SIG-M5 treated with dmso at 0.1 percent for 504 hours (cell line): ENCODE data around the gene PRPS1.
"Not testable (repeated sequence)": the region's sequence is repeated elsewhere in the genome, so short reads cannot be mapped to it uniquely, and the experiment has no call there.

Source experiments
- DNase-seq: peaks from one replicate; lab custom pipeline; 2025; ENCODE audit not compliant: unreplicated experiment; lab: John Stamatoyannopoulos, UW

Gene PRPS1

DNA sequence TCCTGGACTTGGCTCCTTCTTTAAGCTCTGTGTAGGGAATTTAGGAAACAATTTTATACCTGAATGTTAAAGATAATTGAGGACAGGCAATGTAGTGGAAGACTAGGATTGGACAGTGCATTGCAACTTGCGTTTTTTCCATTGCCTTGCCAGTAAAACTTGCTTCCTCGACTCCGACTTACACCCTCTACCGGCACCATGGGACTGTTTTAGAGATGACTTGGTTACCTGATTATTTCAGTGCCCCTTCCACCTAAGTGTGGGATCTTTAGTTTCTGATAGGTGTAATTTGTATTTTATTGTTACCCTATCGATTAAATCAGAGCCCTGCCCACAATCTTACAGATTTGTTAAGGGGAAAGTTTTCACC, 1.2 kb downstream of the PRPS1 start:
- peak; percentile 51 for DNase-seq

DNA sequence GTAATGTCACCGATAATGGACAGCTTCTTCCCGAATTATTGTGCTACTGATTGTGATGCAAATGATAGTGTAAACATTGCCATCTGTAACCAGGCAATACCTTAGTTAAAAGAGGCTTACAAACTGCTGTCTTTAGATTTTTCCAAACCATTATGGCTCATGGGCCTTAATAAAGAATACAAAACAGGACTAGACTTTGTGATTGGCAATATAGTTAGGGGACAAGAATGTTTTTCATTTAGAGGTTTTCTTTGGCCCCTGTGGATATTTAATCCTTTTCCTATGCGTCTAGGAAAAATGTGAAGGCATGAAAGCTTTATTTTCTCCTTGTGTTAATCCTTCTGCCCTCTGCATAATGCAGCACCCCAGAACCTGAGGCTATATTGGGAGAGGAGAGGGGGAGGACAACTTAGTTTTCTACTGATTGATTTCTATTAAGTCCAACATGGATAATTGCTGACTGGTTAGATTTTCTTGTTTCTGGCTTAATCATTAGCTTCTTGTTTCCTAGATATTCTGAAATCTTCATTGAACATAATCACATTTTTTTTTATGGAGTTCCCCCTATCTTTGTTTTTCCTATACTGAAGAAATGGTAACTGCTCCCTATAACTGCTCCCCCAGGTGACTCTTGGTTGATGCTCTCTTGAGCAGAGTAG, 1.9 kb downstream of the PRPS1 start:
- no peak for DNase-seq

DNA sequence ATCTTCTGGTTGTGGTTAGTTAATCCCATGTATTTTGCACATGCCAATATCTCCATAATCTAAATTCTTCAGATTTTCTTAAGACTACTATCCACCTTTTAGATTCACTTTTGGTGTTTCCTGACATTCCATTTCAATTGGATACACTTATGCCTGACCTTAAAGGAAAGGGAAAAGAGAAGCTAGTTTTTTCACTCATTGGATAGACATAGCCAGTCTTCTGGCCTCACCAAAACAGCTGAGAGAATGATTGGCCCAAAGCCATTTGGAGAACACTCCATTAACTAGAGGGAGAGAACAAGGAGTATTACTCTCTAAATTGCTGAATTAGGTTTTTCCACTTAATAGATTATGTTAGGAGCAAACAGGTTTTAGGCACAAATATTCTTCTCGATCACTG, 4.0 kb downstream of the PRPS1 start:
- no peak for DNase-seq

DNA sequence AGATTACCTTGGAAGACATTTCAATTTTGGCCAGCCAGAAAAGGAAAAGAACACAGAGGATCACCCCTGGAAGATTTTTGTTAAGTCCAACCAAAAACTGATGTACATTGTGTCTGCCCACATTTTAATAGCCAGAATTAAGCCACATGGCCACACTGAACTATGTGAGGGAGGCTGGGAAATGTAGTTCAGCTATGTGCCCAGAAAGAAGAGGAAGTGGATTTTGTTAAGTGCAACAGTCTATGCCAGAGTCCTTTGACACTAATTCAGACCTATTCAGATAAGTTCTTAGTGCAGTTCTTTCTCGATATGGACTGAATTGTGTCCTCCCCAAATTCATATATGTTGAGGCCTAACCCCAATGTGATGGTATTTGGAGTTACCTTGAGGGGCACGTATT, 18.4 kb downstream of the PRPS1 start:
- DNase-seq, result peak; percentile 38

DNA sequence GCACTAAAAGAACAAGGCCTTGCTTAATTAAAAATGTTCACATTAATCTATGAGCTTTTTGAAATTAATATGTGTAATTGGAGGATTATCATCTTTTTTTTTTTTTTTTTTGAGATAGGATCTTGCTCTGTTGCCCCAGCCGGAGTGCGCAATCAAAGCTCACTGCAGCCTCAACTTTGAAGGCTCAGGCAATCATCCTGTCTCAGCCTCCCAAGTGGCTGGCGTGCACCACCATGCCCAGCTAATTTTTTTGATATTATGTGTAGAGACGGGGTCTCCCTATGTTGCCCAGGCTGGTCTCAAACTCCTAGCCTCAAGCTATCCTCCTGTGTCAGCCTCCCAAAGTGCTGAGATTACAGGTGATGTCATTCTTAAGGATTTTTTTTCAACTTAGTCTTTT, 20.0 kb downstream of the PRPS1 start:
- no peak for DNase-seq

DNA sequence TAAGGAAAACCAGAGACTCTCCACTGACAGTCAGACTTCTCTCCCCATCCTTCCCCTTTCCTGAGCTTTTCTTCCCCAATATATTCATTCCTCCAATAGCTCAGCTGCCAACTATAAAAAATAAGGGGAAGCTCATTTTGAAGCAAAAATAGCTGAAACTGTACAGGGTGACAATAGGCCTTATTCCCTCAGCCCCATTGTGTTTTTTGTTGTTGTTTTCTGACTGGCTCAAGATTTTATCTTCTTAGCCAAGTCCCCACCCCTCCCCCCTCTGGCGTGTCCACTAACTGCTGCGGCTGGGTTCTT, 26.2 kb downstream of the PRPS1 start:
- DNase-seq, result no peak

DNA sequence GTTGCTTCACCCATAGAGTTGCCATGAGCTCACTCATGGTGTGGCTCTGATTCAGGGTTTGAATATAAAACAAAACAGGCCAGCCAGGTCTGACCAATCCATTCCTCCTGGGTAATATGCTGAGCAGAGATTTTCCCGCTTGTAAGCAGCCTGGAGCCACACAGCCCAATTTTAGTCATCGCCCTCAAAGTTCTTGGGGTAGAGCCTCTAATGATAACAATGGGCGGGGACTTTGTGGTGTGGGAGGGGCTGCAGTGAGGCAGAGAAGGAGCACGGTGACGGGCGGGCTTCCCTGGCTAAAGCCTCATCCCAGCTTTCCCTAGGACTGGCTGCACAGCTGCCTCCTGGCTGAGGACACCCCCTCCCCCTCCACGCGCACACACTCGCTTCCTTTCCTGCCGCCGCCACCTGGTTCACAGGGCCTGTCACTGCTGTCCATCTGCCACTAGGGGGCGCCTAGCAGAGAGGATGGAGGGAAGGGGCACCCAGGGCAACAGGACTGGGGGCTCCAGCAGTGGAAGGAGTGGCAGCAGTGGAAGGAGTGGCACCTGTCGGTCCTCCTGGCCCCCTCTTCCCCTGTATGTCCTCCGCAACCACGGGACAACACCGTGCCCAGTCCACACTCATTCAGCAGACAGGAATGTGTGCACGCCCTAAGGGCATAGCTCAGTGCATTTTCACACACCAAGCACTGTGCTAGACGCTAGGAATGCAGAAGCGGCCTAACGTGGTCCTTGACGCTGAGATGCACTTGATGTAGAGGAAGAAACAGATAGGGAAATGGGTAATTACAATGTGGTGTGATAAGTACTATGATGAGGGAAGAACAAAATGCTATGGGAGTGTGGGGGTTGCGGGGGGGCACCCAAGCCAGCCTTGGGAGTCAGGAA, 26.8 kb downstream of the PRPS1 start:
- DNase-seq, result no peak

DNA sequence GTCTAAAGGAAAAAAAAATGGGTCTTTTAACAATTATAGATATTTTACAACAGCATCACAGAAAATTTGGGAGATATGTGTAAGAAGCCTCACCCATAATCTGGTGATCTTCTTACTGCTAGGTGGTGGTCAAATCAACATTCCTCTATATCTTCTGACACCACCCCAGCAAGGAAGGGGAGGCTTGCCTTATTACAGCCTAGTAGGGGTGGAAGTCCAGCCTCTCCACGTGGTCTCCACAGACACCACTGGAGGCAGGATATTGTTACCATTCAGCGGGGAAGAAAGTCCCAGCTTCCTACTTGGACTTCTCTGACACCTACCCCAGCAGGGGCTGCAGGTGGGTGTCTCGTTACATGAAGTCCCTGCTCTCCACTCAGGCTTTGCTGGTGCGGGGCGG, 28.7 kb downstream of the PRPS1 start:
- no peak for DNase-seq

DNA sequence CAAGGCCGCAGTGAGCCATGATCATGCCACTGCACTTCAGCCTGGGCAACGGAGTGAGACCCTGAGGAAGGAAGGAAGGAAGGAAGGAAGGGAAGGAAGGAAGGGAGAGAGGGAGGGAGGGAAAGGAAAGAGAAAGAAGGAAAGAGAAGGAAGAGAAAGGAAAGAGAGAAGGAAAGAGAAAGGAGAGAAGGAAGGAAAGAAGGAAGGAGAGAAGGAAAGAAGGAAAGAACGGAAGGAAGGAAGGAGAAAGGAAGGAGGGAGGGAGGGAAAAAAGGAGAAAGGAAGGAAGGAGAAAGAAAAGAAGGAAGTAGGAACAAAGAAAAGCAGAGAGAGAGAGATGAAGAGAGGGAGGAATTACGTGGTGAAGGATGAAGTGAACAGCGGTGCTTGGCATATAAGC, 30.4 kb downstream of the PRPS1 start:
- no peak for DNase-seq

DNA sequence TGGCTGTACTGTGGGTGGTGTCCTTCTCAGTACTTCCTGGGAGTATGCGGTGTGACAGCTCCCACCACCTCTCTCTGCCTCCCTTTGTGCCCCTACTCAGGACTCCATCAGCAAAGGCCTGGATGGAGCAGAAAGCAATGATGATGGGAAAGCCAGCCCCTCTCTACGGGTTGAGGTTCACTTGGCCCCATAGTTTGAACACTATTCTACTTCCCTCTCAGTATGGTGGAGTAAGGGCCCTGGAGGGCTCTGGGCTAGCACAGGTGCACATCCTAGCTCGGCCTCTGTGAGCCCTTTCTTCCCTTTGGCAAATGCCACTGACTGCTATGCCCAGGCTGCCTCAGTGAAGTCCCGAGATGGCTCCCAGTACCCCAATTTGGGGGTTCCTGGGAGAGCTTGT, 31.0 kb downstream of the PRPS1 start:
- no peak for DNase-seq

DNA sequence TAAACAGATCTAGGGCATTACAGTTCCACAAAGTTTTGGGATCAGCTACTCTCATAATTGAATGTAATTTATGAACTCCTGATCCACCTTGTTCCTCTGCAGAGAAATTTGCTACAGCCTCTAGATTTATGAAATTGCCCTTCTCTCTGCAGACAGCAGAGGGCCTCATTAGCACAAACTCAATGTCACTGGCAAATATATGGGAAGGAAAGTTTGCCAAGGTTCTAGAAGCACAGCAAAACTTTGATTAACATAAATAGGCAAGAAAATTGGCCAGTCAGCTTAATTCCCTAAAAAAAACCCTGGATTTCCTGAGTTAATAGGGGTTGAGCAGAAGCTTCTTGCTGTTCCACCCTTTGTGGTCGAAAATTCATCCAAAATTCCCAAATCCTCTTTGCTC, 31.5 kb downstream of the PRPS1 start:
- DNase-seq, result peak; percentile 69

DNA sequence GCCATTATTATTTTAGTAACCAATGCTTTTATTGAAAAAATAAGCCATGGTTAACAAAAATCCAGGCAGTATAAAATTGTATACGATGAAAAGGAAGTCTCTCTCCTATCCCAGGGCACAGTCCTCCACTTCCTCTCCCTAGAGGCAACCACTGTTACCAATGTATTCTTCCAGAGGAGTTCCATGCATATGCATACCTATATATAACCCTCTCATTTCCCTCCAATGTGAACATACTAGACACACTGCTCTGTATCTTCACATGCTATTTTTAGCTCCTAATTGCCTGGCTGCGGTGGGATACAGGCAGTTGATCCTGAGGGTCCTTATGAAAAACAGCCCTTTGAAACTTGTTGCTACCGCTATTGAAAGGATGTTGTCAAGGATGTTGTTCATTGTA, 33.8 kb downstream of the PRPS1 start:
- DNase-seq, result no peak

DNA sequence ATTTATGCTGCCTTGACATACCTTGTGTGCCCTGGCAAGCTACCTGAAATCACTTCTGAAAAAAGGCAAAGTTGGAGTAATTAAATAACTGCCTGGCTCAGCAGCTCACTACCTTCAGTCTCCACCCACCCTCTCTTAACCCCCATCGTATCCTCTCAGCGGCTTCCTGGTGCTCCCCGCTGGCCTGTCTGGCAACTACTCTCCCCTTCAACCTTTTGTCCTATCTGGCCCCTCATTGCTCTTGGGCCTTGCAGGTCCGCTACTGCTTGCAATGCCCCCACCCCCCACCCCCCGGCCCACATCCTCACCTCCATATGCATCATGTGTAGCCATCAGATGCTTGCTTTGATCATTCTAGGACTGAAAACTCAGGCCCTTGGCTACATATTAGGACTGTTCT, 34.5 kb downstream of the PRPS1 start:
- DNase-seq, result no peak

DNA sequence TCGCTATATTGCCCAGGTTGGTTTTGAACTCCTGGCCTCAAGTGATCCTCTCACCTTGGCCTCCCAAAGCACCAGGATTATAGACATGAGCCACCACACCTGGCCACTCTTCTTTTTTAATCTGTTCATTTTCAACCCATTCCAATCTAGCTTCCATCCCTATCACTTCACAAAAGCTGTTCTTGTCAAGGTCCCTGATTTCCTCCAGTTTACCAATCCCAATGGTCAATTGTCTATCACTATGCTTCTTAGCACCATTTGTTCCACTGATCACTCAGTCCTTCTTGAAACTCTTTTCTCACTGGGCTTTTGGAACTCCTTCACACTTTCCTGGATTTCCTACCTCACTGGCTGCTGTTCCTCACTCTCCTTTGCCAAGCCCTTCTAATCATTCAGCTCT, 38.6 kb downstream of the PRPS1 start:
- no peak for DNase-seq

DNA sequence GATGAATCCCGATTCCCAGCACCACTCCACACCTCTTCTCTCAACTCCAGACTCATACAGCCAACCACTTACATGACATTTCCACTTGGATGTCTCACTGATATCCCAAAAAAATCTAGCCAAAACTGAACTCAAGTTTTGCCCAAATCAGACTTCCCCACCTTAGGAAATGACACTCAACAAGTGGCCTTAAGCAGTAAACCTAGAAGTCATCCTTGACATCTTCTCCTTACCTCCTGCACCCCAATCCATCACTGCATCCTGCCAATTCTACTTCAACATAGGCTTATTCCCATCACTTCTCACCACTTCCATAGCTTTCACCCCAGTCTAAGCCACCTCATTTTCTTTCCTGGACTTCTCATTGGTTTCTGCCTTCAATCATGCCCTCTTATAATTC, 39.1 kb downstream of the PRPS1 start:
- DNase-seq, result no peak

DNA sequence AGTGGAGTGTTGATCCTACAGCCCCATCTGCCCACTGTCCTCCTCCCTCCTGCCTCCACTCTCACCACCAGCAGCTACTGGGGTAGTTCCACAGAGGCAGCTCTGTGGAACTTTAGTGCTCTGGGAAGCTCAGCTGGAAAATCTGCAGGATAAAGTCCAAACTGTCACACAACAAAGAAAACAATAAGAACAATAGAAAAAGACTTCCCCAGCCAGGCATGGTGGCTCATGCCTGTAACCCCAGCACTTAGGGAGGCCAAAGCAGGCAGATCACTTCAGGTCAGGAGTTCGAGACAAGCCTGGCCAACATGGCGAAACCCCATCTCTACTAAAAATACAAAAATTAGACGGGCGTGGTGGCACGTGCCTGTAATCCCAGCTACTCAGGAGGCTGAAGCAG, 40.4 kb downstream of the PRPS1 start:
- not testable (repeated sequence) for DNase-seq

DNA sequence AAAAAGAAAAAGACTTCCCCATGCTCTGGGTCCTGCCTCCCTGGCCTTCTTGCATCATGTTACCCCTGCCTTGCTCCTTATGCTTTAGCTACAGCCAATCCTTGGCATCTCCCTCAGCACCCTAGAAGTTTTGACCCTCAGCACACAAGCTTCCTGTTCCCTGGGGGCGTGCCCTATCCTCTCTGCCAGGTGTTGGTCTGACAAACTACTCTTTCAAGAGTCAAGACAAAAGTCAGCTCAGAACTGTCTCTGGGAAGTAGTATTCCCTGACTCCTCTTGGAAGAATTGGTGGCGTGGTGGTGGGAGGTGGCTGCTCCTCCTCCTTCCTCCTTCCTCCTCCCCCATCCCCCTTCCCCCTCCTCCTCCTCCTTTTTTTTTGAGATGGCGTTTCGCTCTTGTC, 41.0 kb downstream of the PRPS1 start:
- DNase-seq, result no peak

DNA sequence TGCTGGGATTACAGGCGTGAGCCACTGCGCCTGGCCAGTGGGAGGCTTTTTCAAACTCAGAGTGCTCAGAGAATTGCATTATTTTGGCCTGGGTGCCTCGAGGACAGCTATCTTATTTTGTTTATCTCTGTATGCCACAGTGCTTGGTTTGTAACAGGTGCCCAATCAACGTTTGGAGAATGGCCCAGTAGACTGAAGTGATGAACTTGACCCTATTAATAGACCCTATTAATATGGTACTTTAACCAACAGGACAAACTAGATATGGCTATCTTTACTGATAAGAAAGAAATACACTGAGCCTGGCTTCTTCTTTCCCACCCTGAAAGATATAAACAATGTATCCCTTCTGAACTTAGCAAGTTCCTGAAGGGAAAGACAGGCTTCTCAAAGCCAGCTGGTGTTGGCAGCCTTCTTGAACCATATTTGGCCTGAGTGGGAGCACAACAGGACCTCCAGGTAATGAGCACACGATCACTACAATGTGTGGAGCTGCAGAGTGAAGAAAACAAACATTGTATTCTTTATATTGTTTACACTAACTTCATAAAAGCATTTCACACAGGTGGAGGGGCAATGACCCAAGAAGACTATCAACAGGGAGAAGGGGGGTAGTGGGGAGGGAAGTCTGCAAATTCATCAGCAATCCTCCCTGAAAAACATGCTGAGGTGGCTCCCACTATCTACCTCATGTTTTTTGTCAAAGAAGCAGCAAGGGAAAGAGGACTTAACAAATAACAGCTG, 41.7 kb downstream of the PRPS1 start:
- no peak for DNase-seq

DNA sequence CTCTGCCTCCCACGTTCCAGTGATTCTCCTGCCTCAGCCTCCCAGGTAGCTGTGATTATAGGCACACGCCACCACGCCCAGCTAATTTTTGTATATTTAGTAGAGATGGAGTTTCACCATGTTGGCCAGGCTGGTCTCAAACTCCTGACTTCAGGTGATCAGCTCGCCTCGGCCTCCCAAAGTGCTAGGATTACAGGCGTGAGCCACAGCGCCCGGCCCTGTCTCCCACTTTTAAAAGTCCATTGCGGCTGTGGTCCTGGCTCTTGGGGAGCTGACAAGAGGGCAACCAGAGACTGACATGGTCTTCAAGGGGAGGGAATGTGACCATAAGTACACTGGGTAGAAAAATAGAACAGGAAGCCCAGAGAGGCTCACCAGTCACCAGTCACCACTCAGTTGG, 42.9 kb downstream of the PRPS1 start:
- not testable (repeated sequence) for DNase-seq

DNA sequence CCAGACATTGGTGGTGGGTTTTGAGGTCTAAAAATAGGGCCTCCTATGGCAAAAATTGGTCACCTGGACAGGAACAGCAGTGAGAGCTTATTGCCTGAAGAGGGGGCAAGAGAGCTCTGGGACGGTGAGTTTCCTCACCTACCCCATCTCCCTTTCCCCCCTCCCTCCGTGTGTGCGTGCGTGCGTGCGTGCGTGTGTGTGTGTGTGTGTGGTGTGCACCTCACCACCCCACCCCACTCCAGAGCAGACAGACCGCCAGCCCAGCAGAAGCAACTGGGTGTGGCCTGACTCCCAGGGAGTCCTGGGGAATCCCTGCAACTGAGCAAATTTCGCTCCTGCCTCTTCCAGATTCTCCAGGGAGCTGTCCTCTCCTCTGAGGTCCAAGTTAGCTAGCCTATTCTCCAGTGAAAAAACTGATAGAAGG, 44.7 kb downstream of the PRPS1 start:
- DNase-seq, result peak; percentile 68

DNA sequence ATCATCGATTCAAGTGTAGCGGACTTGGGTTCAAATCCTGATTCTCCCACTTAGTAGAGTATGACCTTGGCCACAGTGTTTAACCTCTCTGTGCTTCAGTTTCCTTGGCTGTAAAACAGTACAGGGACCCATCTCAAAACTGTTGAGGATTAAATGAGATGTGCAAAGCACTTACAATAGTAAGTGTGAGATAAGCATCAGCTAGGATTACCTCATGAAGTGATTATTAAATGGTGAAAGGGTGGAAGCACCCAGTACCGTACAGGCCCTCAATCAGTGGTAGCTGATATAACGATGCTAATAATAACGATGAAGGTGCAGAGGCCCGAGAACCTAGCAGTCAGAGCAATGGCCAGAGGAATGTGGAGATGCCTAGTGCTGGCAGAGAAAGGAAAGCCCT, 45.1 kb downstream of the PRPS1 start:
- DNase-seq, result no peak

DNA sequence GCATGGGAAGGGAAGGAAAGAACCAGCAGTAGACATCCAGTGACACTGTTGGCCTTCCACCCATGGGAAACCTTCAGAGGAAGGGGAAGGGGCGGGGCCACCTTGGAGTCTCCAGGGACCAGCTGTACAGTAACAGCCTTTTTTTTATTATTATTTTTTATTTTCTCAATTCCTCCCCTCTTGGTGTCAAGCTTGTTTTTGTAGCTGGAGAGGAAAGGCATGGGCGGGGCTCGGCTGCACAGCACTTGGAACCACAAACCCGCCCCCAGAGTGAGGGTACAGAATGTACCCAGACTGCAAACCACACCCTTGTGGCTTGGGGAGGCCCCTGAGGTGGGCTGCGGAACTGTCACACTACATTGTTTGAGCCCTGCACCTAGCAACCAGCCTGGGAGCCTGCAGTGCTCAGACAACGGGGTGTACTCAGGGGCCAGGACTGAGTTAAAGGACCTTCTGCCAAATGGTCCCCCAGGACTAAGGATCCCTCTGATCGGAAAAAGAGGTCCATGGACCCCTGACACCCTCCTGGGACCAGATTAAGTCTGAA, 45.7 kb downstream of the PRPS1 start:
- DNase-seq, result peak; percentile 83
